ENCODE results near the gene CDK2AP2. TPM values are rescaled to one million over a fixed set of nuclear protein-coding genes. Genes with fewer than 3 reads are reported as not detected.

CDK2AP2 gene
- total RNA-seq, 1 donor from 2014 or later = 17.3 TPM

DNA sequence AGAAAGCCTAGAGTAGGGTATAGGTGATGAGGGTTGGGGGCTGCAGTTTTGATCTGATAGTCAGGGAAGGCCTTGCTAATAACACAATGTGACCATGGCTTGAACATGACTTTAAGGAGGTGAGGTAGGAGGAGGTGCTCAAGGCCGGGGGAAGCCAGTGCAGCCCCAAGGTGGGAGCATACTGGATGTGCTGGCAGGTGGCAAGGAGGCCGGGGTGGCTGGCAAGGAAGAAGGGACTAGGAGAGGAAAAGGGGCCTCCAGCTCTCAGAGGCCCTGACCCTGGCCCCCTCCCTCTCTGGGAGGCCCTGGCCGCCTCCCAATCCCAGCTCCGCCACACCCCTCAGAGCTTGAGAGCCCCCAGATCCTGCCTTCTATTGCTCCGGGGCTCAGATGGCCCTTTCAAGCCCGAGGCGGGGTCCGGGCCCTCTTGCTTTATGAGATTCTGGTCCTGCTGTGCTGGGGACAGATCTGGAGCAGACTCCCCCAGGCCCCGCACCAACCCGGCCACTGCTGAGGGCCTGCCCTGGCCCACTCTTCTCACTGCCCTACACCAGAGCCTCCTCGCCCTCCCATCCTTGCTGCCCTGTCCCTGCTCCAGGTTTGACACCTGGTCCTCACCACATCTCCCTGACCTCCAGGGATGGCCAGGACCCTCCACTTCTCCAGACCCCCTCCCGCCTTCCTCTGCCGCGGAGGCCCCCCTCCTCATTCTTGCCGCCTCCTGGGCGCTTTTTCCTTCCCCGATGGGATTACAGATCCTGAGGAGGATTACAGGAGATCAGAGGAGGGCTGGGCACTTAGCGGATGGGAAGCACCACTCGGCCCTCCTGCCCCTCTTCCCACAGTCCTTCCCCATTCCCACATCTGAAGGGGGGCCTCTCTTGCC is 4.6 kb downstream of the CDK2AP2 start:
- DNase-seq (ENCODE audit: low spot score) = no peak

DNA sequence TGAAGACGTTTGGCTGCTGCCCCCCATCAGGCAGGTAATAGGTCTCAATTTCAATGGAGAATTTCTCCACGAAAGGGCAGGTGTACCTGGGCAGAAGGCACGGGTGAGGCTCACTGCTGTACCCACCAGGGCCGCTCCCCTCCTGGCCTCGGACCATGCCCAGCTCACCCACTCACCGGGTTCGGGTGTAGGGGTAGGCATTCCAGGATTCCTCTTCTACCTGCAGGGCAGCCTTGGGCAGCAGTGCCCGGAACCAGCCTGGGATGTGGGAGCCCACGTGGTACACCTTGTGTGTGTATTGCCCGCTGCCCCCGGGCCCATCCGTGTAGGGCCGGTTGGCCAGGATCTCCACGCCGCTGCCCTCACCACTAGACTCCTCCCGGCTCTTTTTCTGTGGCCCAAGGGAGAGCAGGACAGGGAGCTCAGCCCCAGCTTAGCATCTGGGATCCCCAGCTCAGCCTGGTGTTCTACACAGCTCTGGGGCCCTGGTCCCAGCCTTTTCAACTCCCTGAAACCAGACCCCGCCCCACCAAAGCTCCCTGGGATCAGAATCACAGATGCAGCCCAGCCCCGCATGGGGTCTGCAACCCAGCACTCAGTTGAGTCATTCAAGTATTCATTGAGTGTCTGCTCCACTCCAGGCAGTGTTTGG is 5.5 kb downstream of the CDK2AP2 start:
- DNase-seq (ENCODE audit: low spot score) = no peak

DNA sequence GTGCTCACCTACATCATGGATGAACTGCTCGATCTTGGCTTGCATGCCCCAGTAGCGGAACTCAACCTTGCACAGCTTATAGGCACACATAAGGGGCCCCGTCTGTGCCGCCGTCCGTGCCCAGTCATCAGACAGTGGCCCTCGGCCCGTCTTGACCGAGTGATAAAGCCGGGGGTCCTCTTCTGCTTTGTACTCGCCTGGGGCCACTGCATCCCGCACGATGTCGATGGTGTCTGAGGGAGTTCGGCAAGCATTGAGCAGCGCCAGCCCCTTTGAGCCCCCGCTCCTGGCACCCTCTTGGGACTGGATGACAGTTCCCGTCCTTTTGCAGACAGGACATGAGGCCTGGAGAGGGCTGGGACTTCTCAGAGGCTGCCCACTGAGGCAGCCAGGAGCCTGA is 6.1 kb downstream of the CDK2AP2 start:
- DNase-seq (ENCODE audit: low spot score) = no peak

DNA sequence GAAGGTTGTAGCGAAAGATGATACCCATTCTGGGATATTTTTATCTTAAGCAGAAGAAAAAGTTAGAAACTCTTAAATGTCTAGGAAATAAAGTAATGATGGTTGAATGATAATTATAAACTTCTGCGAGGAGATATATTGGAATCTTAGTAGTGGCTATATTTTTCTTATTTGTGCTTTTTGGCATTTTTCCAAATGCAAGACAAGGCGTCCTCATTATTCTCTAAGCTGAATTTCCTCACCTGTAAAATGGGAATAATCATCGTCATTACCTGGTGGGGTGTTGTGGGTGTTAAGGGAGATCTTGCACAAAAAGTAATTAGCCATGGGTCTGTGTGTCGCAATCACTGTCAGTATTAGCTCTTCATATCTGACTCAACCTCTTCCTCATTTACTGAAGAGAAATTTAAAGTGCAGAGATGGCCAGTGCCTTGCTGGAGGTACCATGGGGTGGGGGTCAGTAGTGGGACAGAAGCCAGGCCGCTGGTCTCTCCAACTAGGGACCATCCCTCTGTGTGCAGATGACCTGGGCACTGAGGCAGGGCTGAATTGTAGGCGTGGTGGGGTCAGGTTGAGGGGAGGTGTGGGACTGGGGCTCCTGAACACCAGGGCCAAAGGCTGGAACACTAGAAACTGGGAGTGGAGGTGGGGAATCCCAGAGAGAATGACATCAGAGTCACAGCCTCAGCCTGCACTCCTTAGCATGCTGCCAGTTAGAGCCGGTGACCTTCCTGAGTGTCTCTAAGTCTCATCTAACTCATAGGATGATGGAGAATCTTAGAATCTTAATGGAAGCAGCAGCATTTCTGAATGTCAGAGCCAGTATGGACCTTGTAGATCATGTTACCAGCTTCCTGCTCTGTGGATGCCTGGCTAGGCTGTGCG is 6.9 kb downstream of the CDK2AP2 start:
- no peak for DNase-seq (ENCODE audit: low spot score)

DNA sequence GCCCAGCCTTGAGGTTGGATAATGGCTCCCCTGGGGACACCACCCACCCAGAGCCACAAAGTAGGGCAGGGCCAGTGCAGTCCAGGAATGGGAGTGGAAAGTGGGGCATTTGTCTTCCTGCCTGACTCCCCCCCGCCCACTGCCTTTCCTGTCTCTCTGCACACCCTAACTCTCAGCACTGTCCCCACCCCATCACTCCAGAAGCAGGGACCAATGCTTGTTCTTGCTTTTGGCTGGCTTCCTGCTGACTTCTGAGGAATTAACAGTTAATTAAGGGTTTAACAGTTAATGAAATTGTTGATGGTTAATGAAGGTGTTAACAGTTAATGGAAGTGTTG is 7.5 kb downstream of the CDK2AP2 start:
- DNase-seq (ENCODE audit: low spot score) = no peak

DNA sequence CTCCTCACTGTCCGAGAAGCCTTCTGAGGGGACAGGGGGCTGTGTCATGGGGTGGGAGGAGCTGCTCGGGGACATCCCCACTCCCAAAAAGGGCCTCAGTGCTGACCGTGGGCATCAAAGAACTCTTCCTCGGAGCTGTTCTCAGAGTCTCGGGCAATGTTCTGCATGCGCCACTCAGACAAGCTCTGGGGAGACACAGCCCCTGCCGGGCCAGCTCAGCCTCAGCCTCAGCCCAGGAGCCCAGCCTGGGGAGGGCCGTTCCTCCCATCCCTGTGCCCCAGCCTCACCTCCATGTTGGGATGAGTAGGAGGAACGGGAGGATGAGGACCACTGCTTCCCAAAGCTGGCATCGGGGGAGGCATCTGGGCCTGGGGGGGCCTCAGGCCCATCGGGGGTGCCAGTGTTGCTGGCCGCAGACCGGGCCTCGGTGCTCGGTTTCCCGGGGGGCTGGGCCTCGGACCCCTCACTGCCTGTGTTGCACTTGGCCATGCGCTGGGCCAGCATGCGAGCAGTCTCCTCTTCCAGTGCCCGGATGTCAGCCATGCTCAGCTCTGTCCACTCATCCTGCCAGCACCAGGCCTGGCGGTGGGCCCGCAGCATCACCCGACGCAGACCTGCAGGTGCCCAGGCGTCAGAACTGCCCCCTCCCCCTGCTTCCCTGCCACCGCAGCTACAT is 8.0 kb downstream of the CDK2AP2 start:
- DNase-seq (ENCODE audit: low spot score) = no peak

DNA sequence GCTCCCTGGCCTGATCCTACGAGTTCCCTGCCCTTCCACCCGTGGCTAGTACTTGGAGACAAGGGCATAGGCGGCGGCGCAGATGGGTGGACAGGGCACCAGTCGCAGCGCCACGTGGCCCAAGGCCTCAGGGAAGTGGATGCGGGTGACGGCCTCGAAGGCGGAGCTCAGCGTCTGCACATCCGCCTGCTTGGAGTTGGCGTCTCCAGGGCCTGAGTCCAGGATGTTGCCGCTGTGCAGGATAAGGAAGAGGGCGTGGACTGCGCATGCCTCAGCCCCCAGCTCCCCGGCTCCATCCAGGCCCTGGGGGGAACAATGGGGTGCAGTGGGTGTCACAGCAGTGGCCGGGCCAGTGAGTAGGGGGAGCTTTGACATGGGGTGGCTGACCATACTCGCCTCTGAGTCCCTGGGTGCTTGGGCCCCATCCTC is 9.4 kb downstream of the CDK2AP2 start:
- no peak for DNase-seq (ENCODE audit: low spot score)

DNA sequence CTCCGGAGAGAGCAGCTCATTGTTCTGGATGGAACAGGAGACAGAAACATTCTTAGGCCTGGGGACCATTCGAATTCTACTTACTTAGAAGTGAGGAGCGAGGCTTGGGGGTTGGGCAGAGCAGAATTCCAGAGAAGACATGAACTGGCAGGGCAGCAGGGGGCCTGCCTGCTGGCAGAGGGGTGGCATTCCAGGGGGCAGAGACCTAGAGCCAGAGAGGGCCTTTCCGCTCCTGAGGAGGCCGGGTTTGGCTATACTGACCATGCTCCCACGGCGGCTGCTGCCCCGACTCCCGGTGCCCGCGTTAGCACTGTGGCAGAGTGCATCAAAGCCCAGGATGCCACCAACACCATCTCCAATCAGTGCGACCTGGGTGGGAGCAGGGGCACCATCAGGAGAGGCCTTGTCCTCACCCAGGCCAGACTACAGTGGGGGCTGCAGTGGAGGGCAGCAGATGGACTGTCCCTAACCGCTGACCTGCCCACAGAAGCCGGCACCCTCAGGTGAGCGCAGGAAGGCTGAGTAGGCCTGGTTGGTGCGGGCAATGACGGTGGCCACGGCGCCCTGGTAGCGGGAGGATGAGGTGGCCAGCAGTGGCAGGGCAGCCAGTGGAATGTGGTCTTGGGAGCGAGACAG is 10.2 kb downstream of the CDK2AP2 start:
- no peak for DNase-seq (ENCODE audit: low spot score)

DNA sequence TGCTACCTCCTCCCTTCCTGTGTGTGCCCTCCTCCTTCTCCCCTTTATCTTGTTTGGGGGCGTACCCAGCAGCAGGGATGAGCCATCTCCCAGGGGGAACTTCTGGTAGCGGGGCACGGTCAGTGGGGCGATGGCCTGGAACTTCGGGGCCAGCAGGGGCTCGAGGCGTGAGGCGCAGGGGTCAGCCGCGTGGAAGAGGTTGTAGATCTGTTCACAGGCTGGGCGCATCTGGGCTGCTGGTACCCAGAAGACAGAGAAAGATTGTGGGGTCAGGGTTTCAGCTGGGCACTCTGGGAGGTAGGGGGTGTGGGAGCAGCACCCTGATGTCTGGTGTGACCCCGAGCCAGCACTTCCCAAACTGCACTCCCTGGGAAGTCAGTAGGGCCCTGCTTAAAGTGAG is 11.8 kb downstream of the CDK2AP2 start:
- DNase-seq (ENCODE audit: low spot score) = no peak

DNA sequence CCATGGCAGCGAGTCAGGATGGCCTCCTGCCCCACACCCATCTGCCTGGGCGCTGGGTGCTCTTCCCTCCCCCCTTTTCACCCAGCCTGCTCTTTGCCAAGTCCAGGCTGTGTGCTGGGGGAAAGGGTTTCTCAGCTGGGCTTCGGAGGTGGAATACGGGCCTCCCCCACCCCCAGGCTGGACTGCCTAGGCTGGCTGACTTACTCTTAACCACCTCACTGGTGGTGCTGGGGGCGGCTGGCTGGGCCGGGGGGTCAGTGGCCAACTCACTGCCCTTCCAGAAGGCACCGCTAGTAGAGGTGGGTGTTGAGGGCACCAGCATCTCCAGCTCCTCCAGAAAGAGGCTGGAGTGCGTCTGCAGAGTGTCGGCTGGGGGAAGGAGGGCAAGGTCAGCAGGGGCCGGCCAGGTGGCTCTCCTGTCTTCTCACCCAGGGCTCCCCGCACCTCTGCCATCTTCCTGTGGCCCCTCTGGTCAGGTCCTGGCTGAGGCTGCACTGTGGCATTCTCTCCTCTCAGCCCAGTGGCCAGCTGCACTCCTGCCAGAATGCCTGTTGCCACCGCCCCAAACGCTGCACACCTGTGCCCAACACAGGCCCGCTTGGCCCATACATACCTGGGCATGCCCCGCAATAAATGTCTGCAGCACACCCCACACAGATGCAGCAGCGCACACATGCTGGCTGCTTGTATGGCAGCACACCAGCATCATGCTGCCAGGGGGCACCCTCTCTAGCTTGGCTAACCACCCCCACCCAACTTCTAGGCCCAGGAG is 12.5 kb downstream of the CDK2AP2 start:
- DNase-seq (ENCODE audit: low spot score) = no peak

DNA sequence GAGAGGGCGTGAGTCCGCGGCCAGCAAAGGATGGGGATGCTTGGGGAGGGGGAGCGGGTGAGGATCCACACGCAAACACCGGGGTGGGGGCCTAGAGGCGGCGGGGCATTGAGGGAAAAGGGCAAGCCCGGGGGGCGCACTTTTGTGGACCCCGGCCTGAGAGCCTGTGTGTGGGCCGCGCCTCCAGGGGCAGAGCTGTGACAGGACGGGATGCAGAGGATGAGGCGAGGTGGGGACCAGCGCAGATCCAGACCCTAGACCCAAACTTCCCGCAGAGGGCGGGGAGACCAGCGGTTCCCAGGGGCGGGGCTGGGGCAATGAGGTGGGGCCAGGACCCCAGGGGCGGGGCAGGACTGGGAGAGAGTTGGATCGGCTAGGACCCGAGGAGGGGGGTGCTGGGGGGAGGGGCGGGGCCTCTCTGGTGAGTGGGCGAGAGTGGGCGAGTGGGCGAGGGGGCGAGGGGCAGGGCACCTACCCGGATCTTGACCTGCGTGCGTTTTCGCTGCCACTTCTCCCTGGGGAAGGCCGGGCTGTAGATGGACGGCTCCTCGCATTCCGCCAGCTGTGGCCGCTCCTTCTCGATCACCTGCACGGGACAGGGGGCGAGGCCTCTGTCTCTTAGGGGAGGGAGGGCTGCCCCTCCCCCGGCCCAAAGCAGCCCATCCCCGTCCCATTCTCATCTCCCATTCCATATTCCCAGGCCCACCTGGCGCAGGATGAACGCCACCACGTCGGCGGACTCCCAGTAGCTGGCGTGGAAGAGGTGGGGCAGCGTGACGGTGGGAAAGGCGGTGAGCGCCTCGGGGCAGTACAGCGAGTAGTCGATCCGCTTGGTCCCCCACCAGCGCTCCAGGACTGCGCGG is 13.4 kb downstream of the CDK2AP2 start:
- DNase-seq (ENCODE audit: low spot score) = no peak

DNA sequence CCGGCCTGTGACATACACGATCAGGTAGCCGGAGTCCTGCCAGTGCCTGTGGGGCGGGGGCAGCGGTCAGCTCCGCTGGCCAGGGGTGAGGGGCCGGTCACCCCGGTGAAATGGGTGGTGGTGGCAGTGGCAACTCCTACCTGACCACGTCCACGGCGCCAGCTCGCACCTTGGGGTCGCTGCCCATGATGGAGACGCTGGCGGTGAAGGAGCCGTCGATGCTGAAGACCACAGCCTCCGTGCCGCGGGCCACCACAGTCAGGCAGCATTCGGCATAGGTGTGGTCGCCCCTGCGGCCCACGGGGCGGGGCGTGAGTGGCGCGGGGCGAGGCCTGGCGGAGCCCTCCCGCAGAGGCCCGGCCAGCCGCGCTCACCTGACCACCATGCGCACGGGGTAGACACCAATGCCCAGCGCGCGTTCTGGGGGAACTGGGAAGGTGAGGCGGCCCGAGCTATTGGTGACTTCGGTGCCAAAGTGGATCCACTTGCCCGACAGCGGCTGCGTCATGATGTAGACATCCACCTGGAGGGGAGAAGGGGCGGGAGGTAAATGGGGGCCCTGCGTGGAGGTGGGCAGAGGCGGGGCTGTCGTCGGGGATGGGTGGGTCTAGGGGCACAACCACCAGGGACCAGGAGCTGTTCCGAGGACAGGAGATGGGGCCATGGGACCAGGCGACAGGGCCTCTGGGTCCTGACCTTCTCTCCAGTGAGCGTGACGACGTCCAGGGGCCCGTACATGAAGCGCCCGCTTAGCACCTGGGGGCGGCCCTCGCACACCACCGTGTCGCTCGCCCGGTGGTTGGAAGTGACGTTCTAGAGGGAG is 14.2 kb downstream of the CDK2AP2 start:
- DNase-seq (ENCODE audit: low spot score) = no peak

DNA sequence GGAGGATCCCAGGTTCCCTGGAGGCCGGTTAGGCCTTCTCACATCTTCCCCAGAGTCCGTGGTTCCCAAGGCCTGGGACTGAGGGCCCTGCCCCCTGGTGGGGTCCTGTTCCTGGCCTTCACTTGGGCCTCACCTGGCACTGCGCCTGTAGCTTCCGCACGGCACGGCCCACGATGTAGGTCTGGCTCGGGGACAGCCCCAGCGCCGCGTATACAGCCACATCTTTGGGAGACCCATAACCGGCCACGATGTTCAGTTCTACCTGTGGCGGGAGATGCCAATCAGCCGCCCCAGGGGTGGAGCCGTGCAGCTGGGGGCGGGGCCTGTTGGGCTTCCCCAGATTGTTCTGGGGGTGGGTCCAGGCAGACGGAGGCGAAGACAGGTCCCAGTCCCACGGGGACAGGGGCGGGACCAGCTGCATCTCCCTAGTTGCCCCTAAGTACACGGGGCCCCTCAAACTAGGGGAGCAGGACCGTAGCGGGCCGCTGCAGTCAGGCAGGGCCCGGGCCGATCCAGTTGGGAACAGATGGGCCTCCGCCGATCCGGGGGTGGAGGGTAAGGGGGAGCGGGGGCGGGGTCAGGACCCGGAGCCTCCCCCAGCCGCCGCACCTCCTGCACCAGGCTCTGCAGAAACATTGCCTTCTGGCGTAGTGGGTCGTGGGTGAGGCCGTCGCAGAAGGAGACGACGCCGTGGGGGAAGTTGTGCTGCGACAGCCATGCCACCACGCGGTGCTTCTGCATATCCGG is 15.0 kb downstream of the CDK2AP2 start:
- no peak for DNase-seq (ENCODE audit: low spot score)

DNA sequence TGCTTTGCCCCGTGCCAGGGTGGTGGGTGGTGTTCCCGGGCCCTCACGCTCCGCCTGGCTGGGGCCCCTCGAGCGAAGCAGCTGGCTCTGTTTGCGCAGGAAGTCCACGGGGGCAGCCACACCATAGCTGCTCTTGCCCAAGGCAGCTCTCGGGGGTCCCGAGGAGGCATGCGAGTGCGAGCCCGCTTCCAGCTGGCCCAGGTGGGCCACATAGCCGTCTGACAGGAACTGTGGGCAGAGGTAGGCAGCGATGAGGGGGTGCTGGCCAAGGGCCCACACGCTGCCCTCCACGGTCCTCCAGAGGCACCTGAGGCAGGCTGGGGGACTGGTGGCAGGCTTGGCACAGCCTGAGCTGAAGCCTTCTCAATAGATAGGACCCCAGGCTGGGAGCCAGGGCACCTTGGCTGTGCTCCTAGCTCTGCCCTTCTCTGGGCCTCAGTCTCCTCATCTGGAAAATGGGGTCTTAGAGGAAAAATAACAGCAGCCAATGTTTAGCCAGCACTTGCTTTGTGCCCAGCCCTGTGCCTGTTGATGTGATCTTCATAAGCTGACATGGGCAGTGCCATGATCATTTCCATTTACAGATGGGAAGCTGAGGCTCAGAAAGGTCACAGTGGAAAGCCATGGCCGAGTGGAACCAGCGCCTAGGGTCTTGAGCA is 15.8 kb downstream of the CDK2AP2 start:
- no peak for DNase-seq (ENCODE audit: low spot score)

DNA sequence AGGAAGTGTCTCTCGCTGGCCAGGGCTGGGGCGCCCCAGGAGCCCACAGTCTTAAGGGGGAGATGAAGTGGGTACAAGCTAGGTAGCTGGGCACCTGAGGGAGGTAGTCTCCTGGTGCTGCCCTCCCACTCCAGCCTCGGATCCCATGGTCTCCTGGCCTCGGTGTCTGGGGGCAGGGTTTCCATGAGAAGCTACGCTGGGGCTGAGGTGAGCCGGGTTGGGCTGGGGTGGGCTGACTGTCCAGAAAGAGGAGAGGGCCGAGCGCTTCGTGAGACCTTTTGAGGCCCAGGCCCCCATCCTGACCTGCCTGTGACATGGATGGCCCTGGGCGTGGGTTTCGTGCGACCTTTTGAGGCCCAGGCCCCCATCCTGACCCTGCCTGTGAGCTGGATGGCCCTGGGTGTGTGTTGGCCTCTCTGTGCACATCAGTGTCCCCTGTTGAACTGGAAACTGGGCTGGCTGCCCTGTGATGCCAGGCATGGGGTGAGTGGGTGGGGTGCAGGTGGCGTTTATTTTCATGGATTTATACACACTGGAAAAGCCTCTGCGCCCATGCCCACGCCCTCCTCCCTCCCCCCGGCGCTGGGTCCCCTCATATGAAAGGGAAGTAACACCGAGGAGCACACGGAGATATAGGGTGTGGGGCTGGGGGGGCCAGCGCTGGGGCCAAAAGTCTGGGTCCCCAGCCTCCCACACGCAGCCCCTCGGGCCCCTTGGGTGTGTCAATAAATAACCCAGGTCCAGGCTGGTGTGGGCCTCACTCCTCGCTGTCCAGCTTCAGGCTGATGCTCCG is 16.5 kb downstream of the CDK2AP2 start:
- no peak for DNase-seq (ENCODE audit: low spot score)

DNA sequence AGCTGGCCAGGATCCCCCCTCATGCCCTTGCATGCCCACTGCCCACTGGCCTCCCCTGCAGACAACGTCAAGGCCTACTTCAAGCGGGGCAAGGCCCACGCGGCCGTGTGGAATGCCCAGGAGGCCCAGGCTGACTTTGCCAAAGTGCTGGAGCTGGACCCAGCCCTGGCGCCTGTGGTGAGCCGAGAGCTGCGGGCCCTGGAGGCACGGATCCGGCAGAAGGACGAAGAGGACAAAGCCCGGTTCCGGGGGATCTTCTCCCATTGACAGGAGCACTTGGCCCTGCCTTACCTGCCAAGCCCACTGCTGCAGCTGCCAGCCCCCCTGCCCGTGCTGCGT is 17.3 kb downstream of the CDK2AP2 start:
- no peak for DNase-seq (ENCODE audit: low spot score)

Data from umbilical cord (tissue), 2 donors.